ENCODE results near the gene CTXN1.

CTXN1 gene

DNA sequence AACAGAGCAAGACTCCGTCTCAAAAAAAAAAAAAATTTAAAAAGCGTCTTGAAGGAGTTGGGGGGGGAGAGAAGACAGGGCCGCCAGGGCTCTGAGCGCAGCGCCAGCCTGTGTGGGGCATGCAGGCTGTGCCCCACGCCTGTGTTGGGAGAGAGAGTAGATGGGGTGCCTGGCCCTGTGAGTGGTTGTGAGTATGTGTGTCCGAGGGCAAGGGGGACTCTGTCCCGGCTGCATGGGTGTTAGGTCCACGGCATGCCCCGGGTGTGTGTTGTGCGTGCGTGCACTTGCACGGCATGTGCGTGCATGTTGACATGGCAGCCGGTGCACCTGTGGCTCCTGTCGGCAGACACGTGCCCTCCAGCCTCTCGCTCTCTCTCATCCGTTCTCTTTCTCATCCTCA is 18.8 kb downstream of the CTXN1 start:
- no peaks in the 10 kb centered on the region for H3F3A ChIP-seq (ENCODE audit: insufficient read depth)
- H3K79me2 ChIP-seq (ENCODE audit: insufficient read depth, low read length), result peaks cover 28% of the 10 kb centered on the region
- H2AFZ ChIP-seq (ENCODE audit: low read depth, low read length, severe bottlenecking), result no peak overlapping the region
- H3K4me3 ChIP-seq (ENCODE audit: insufficient read depth, low read length, poor library complexity, severe bottlenecking), result no peak overlapping the region
- TF ChIP-seq, protein P1, sequence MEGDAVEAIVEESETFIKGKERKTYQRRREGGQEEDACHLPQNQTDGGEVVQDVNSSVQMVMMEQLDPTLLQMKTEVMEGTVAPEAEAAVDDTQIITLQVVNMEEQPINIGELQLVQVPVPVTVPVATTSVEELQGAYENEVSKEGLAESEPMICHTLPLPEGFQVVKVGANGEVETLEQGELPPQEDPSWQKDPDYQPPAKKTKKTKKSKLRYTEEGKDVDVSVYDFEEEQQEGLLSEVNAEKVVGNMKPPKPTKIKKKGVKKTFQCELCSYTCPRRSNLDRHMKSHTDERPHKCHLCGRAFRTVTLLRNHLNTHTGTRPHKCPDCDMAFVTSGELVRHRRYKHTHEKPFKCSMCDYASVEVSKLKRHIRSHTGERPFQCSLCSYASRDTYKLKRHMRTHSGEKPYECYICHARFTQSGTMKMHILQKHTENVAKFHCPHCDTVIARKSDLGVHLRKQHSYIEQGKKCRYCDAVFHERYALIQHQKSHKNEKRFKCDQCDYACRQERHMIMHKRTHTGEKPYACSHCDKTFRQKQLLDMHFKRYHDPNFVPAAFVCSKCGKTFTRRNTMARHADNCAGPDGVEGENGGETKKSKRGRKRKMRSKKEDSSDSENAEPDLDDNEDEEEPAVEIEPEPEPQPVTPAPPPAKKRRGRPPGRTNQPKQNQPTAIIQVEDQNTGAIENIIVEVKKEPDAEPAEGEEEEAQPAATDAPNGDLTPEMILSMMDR (IDR thresholded peaks at IDR 0.05; ENCODE audit: insufficient read depth, low read length, poor library complexity, severe bottlenecking), result no peak
- TF ChIP-seq EZH2phosphoT487 (conservative IDR thresholded peaks at IDR 0.05; ENCODE audit: low read length), result no peak
- no peaks in the 10 kb centered on the region for H3K36me3 ChIP-seq (ENCODE audit: low read length)
- H3K27me3 ChIP-seq (ENCODE audit: low read length), result no peaks in the 10 kb centered on the region
- H3K9me3 ChIP-seq (ENCODE audit: insufficient read depth, low read length), result no peaks in the 10 kb centered on the region
- H3K27ac ChIP-seq (ENCODE audit: low read depth, low read length), result no peak overlapping the region
- no peak overlapping the region for H3K9ac ChIP-seq (ENCODE audit: low read length)
- H3K4me2 ChIP-seq (ENCODE audit: low read depth, low read length, poor library complexity, severe bottlenecking), result no peak overlapping the region
- H4K20me1 ChIP-seq (ENCODE audit: low read depth, low read length), result no peaks in the 10 kb centered on the region
- no peaks in the 10 kb centered on the region for H3K9me2 ChIP-seq (replicated peaks; ENCODE audit: insufficient read depth, low read length)

DNA sequence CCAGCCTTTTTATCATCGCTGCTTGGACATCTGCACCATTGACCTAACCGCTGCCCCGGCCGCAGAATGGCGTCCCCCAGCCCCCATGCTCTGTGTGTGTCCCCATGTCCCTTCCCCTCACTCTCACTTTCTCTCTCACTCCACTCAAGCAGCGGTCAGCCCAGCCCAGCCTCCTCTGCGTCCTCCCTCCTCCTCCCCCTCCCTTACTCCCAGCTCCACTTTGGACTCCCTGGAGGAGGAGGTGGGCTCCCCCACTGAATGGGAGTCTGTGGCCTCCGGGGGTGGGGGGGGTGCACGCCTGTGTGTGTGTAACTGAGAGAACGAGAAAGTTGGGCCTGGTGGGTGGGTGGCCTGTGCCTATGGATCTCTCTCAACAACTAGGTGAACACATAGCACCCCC is 20.1 kb downstream of the CTXN1 start:
- H2AFZ ChIP-seq (ENCODE audit: low read depth, low read length, severe bottlenecking), result no peak overlapping the region
- H3K9me2 ChIP-seq (replicated peaks; ENCODE audit: insufficient read depth, low read length), result no peaks in the 10 kb centered on the region
- peaks cover 28% of the 10 kb centered on the region for H3K79me2 ChIP-seq (ENCODE audit: insufficient read depth, low read length)
- no peak overlapping the region for H3K9ac ChIP-seq (ENCODE audit: low read length)
- no peaks in the 10 kb centered on the region for H3F3A ChIP-seq (ENCODE audit: insufficient read depth)
- no peak for TF ChIP-seq EZH2phosphoT487 (conservative IDR thresholded peaks at IDR 0.05; ENCODE audit: low read length)
- TF ChIP-seq, protein P1 (IDR thresholded peaks at IDR 0.05; ENCODE audit: insufficient read depth, low read length, poor library complexity, severe bottlenecking), result no peak
- H3K36me3 ChIP-seq (ENCODE audit: low read length), result no peaks in the 10 kb centered on the region
- H3K4me2 ChIP-seq (ENCODE audit: low read depth, low read length, poor library complexity, severe bottlenecking), result no peak overlapping the region
- H3K27me3 ChIP-seq (ENCODE audit: low read length), result no peaks in the 10 kb centered on the region
- no peak overlapping the region for H3K4me3 ChIP-seq (ENCODE audit: insufficient read depth, low read length, poor library complexity, severe bottlenecking)
- H3K27ac ChIP-seq (ENCODE audit: low read depth, low read length), result no peak overlapping the region
- no peaks in the 10 kb centered on the region for H3K9me3 ChIP-seq (ENCODE audit: insufficient read depth, low read length)
- H4K20me1 ChIP-seq (ENCODE audit: low read depth, low read length), result no peaks in the 10 kb centered on the region

DNA sequence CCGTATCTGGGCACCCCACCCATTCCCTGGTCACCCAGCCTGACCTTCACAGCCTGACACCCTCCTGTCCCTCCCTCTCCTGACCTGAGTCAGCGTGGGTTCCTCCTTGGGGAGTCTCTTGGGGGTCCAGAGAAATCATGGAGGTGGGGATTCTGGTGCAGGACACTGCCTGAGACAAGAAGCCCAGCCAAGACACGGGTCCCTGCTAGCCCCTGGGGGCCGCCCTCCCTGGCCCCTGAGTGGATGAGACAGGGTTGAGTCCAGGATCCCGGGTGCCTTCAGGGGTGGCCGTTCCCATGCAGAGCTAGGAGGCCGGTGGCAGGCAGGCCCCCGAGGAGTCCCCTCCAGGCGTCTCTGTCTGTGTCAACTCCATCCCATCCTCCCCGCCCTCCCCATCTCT is 20.7 kb downstream of the CTXN1 start:
- Histone ChIP-seq H3K79me2 (ENCODE audit: insufficient read depth, low read length) (peaks cover 28% of the 10 kb centered on the region), H3K9me3 (ENCODE audit: insufficient read depth, low read length) (no peaks in the 10 kb centered on the region), H3K9me2 (replicated peaks; ENCODE audit: insufficient read depth, low read length) (no peaks in the 10 kb centered on the region), H3K4me2 (ENCODE audit: low read depth, low read length, poor library complexity, severe bottlenecking) (peak overlapping the region; percentile 94), H3F3A (ENCODE audit: insufficient read depth) (no peaks in the 10 kb centered on the region), H4K20me1 (ENCODE audit: low read depth, low read length) (no peaks in the 10 kb centered on the region), H3K4me3 (ENCODE audit: insufficient read depth, low read length, poor library complexity, severe bottlenecking) (peak overlapping the region; percentile 88), H2AFZ (ENCODE audit: low read depth, low read length, severe bottlenecking) (no peak overlapping the region), H3K27ac (ENCODE audit: low read depth, low read length) (no peak overlapping the region), H3K27me3 (ENCODE audit: low read length) (no peaks in the 10 kb centered on the region), H3K36me3 (ENCODE audit: low read length) (no peaks in the 10 kb centered on the region), H3K9ac (ENCODE audit: low read length) (peak overlapping the region; percentile 81)
- TF ChIP-seq, protein P1 (IDR thresholded peaks at IDR 0.05; ENCODE audit: insufficient read depth, low read length, poor library complexity, severe bottlenecking), result no peak
- no peak for TF ChIP-seq EZH2phosphoT487 (conservative IDR thresholded peaks at IDR 0.05; ENCODE audit: low read length)
